Stimulated activated CD4-positive, alpha-beta T cell treated with anti-CD3 and anti-CD28 coated beads, Interleukin-2, amount 100 ng/mL, for 48 hours (primary cell): ENCODE data around the gene PALLD.

Experiments used
- DNase-seq, 2 donors: peaks; one replicate each; pipeline ENCODE4 v3.0.0-alpha.2; 2020

Gene PALLD

GRCh38 chr4:168648929-168649328 is 152.1 kb downstream of the PALLD start:
- no peak for DNase-seq

GRCh38 chr4:168651374-168651773 is 154.5 kb downstream of the PALLD start:
- DNase-seq: no peak

GRCh38 chr4:168651864-168652263 is 155.0 kb downstream of the PALLD start:
- DNase-seq: no peak

- DNase-seq: no peak
Observed at GRCh38 chr4:168652755-168653154, 155.9 kb downstream of the PALLD start.

- DNase-seq: no peak
Observed at GRCh38 chr4:168654104-168654847, 157.4 kb downstream of the PALLD start.

GRCh38 chr4:168654848-168655174 is 158.0 kb downstream of the PALLD start:
- DNase-seq: no peak

- no peak for DNase-seq
Observed at GRCh38 chr4:168655182-168655581, 158.3 kb downstream of the PALLD start.

- no peak for DNase-seq
Observed at GRCh38 chr4:168656055-168656660, 159.3 kb downstream of the PALLD start.

GRCh38 chr4:168656946-168657473 is 160.2 kb downstream of the PALLD start:
- no peak for DNase-seq

- DNase-seq: no peak
Observed at GRCh38 chr4:168658751-168659150, 161.9 kb downstream of the PALLD start.

GRCh38 chr4:168659741-168660465 is 163.1 kb downstream of the PALLD start:
- DNase-seq: no peak

GRCh38 chr4:168662297-168662984 is 165.6 kb downstream of the PALLD start:
- no peak for DNase-seq

- DNase-seq: no peak
Observed at GRCh38 chr4:168664242-168664891, 167.5 kb downstream of the PALLD start.

GRCh38 chr4:168666531-168666930 is 169.7 kb downstream of the PALLD start:
- no peak for DNase-seq

GRCh38 chr4:168667376-168667775 is 170.5 kb downstream of the PALLD start:
- DNase-seq: no peak

- no peak for DNase-seq
Observed at GRCh38 chr4:168667921-168668320, 171.1 kb downstream of the PALLD start.

GRCh38 chr4:168673476-168673875 is 176.6 kb downstream of the PALLD start:
- DNase-seq: no peak

- no peak for DNase-seq
Observed at GRCh38 chr4:168674077-168674747, 177.4 kb downstream of the PALLD start.

GRCh38 chr4:168674866-168675265 is 178.0 kb downstream of the PALLD start:
- no peak for DNase-seq

GRCh38 chr4:168677063-168677462 is 180.2 kb downstream of the PALLD start:
- no peak for DNase-seq

- no peak for DNase-seq
Observed at GRCh38 chr4:168677879-168678278, 181.0 kb downstream of the PALLD start.

GRCh38 chr4:168678751-168679366 is 182.0 kb downstream of the PALLD start:
- DNase-seq: no peak
